Measurements from ENCODE around the gene GASK1A.

GASK1A gene

DNA sequence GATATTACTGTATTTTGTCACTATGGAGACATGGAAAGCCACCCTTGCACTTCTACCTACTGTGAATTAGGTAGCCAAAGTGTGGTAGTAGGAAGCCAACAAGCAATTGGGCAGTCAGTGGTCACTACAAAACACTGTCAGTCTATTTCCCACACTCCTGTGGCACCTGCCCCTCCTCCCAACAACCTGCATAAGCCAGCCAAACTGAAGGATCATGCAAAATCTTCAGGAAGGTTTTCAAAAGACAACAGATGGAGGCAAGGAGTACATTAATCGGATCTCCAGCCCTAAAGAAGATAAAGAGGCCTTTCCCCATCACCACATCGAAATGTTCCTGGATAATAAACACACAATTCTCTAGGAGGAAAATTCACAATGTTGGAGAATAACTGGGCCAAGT lies 114.9 kb downstream of the GASK1A start:
- no peak for DNase-seq

- no peak for DNase-seq
Measured at GRCh38 chr3:43094381-43094780, 115.3 kb downstream of the GASK1A start.

DNA sequence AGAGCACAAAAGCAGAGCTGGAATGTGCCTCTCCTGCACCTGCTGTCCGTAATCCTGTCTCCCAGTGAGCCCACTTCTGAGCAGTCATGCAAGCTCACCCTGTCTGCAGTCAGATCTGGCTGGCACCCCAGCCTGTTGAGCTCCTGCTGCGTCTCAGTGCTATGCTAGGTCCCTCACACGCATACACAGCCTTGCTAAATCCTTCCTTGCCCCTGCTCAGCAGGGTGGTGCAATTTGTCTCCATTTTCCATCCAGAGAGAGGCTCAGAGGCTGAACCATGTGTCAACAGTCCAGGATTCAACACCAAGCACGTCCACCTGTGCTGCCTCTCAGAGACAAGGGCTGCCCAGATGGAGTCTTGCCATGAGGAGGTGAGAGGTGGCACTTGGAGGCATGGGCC lies 115.7 kb downstream of the GASK1A start:
- DNase-seq, result no peak

GRCh38 chr3:43095370-43095769 lies 116.3 kb downstream of the GASK1A start:
- DNase-seq, result no peak

- no peak for DNase-seq
Measured at GRCh38 chr3:43096761-43097160, 117.7 kb downstream of the GASK1A start.

- DNase-seq, result no peak
Measured at GRCh38 chr3:43097400-43098080, 118.4 kb downstream of the GASK1A start.

GRCh38 chr3:43098761-43099160 lies 119.7 kb downstream of the GASK1A start:
- no peak for DNase-seq

DNA sequence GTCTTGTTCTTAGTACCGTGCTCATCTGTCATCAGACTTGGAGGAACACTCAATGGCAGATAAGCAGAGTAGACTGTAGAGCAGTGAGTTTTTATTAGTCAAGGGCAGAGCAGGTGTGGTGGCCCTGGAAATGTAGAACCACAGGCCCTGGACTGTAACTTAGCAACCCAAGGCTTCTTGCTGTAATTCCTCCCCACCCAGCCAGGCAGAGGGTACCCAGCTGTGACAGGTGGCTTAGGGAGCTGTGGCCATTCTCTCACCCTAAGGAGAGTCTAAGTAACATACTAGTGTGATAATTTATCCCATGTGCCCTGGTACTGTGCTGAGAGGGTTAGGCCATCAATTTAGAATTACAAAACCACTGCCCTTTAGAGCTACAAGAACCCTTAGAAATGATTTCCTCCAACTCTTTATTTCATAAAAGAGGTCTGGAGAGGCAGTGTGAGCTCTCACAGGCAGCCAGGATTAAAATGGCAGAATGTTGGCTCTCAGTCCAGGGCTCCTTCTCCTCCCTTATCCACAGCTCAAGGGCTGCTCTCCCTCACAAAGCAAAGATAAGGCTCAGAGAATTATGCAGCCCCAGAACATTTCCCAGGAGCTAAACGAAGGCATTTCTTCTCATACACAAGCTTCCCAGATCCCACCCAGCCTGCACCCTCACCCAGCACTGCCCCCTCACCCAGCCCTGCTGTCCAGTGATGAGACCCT lies 123.8 kb downstream of the GASK1A start:
- no peak for DNase-seq

GRCh38 chr3:43104039-43104438 lies 124.9 kb downstream of the GASK1A start:
- DNase-seq, result no peak

- peak; percentile 43 for DNase-seq
Measured at GRCh38 chr3:43104660-43105595, 125.8 kb downstream of the GASK1A start.

- peak; percentile 90 for DNase-seq
Measured at GRCh38 chr3:43105596-43106292, 126.6 kb downstream of the GASK1A start, which contains the start of gene POMGNT2. TSS of gene POMGNT2 (minus strand) at chr3:43106079. CDS start at chr3:43081431, 24,648 bp downstream.

DNA sequence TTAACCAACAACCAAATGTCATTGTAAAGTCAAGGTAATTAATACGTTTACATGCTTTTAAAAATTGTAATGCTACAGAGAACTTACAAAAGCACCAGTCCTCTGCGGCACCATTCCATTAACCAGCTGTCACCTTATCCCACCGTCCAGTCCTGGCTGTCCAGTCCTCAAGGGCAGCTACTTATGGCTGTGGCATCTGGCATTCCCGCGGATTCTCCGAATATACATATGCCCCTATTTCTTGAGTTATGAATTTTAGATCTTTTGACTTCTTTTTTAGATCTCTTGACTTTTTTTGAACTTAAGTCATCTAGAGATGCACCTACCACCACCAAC lies 127.2 kb downstream of the GASK1A start:
- DNase-seq, result no peak

Measured in stimulated activated CD8-positive, alpha-beta memory T cell treated with anti-CD3 and anti-CD28 coated beads, Interleukin-4, amount 100 ng/mL, for 48 hours (primary cell).